Activated T-helper 9 cell treated with anti-CD3 and anti-CD28 coated beads, Interleukin-2, amount 50 U/mL, for 16 hours (primary cell): ENCODE measurements around the gene CCT8.
"Not testable (repeated sequence)": the region's sequence is repeated elsewhere in the genome, so short reads cannot be mapped to it uniquely, and the experiment has no call there.

ENCODE experiments used
- DNase-seq: peaks from one replicate; pipeline ENCODE4 v3.0.0-alpha.2; 2020; ENCODE audit warnings: low read depth

The CCT8 gene

DNA sequence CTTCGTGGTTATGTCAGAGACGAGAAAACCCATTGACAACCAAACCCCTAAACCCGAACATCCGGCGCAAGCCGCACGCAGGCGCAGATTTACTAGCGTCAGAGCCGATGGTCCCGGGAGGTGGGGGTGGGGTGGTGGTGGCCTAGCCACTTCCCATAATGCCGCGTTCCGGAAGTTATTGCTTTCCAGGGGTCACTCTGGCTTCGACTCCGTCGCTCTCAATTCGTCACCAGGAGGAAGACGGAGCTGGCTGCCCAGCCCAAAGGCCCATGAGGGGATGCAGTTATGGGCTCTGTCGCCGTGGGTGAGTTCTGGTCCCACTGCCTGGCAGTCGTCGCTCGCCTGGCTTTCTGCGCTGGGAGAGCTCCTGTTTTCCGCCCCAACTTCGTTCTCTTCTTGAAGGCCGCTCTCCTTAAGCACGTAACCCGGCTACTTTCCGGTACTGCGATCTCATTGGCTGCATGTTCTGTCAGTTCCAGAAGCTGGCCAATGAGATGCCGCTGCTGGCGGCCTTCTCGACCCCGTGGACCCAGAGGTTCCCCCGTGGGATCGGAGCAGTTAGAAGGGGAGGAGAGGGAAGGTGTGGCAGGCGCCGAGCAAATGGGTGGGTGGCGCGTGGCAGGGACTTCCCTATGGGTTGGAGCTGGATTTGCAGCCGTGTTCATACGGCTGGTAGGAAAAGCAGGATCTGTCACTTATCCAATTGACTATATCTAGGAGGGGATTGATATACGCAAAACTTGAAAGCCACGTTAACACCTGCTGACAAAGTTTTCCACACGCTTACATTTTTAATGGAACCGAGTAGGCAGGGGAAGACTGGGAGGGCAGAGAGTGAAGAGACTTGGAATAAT, 48.7 kb downstream of the CCT8 start, which contains the start of gene USP16:
Gene USP16, plus strand, starts transcription at position 195 of the 854 bp plus-strand sequence. CDS start 3,246 bp downstream, outside the sequence.
- DNase-seq = peak; percentile 89

DNA sequence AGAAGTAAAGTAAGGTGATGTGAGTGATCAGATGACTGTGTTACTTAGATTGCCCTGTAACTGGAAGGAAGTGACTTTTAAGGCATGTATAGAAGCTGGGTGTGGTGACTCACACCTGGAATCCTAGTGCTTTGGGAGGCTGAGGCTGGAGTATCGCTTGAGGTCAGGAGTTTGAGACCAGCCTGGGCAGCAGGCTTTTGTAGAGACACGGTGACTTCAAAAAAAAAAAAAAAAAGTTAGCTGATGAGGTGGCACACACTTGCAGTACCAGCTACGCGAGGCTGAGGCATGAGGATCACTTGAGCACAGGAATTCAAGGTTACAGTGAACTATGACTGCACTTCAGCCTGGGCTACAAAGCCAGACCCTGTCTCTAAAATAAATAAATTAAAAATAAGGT, 51.3 kb downstream of the CCT8 start:
- no peak for DNase-seq

DNA sequence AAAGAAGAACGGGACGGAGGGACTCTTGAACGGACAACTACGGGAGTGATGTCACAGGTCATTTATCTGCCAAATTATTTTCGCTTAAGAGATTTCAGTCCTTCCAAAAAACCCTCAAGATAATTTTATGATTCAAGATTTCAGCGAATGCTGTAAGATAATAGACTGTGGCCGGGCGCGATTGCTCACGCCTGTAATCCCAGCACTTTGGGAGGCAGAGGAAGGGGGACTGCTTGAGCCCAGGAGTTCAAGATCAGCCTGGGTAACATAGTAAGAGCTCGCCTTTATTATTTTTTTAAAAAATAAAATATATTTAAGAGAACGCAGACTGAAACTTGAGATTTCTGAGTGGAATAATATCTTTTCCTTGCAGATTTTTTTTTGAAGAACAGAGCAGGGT, 54.9 kb downstream of the CCT8 start:
- DNase-seq = no peak

DNA sequence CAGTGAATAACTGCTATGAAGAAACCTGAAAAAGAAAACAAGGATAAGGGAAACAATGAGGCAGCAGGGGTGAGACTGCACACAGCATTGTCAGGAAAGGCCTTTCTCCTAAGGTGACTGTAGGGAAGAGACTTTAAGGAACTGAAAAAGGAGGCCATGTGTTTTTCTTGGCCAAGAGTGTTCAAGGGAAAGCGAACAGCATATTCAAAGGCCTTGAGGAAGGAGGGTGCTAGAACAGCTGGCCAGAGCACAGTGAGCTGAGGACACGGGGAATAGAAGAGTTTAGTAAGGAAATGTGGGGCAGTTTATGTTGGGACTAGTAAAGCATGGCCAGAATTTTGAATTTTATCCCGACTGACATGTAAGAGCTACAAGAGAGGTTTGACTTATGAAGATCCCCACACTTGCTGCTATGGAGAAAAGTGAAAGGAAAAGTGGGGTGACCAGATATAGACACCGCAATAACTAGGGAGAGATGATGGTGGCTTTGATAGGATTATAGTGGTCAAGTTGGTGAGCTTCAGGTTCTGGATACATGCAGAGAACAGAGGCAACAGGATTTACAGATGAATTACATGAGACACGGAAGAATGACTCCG, 55.7 kb downstream of the CCT8 start:
- no peak for DNase-seq

DNA sequence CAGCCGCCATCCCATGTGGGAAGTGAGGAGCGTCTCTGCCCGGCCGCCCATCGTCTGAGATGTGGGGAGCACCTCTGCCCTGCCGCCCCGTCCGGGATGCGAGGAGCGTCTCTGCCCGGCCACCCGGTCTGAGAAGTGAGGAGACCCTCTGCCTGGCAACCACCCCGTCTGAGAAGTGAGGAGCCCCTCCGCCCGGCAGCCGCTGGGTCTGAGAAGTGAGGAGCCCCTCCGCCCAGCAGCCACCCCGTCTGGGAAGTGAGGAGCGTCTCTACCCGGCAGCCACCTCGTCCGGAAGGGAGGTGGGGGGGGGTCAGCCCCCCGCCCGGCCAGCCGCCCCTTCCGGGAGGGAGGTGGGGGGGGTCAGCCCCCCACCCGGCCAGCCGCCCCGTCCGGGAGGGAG, 62.2 kb downstream of the CCT8 start:
- DNase-seq = not testable (repeated sequence)

DNA sequence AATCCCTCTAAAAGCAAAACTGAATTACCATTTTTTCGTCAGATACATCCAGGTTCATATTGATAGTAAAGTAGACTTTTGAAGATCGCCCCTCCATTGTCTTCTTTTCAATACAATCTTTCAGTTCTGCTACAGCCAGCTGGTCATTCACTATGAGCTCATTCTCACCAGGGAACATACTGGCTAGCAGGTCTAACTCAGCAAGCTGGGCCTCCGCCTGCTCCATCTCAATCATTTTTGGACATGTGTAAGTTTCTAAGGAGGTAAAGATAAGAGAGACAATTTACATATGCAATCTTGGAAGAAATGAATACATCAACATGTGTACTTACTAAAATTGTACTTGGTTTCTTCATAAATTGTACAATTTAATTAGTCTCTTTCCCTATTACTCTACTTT, 65.1 kb downstream of the CCT8 start:
- DNase-seq = no peak

DNA sequence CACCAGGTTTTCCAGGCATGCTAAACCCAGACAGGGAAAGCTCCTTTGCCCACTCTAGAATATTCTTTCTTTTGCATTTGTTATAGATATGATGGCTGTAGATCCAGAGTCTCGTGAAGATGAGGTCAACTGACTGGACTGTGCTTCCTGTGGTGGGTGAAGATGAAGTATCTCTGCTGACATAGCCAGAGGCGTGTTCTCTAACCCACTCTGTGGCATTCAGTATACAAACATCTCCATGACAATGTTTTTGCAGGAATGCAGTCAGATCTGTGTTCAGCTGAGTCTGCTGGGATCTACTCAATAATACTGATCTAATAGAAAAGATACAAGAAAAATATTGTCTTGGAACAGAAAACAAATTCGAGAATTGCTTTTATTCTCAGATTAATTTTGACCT, 65.6 kb downstream of the CCT8 start:
- no peak for DNase-seq

DNA sequence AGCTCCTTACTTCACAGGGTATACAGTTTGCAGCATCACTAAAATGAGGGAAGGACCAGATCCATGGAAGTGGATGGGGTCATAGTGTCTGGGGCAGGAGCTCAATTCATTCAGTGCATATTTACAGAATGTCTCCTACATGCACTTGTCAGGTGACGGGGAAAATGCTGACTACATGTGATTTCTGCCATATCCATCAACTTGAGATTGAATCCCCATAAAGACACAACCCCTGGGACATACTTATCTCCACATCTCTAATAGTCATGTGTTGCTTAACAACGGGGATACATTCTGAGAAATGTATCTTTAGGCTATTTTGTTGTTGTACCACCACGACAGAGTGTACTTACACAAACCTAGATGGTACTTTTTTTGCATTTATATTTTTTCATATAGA, 66.3 kb downstream of the CCT8 start:
- DNase-seq = no peak
